ENCODE data around the gene ATP8B1. TPM values are rescaled to one million over a fixed set of nuclear protein-coding genes. Genes with fewer than 3 reads are reported as not detected.

Gene ATP8B1
- total RNA-seq, 1 experiment from 2014 or later: 1.1 TPM

DNA sequence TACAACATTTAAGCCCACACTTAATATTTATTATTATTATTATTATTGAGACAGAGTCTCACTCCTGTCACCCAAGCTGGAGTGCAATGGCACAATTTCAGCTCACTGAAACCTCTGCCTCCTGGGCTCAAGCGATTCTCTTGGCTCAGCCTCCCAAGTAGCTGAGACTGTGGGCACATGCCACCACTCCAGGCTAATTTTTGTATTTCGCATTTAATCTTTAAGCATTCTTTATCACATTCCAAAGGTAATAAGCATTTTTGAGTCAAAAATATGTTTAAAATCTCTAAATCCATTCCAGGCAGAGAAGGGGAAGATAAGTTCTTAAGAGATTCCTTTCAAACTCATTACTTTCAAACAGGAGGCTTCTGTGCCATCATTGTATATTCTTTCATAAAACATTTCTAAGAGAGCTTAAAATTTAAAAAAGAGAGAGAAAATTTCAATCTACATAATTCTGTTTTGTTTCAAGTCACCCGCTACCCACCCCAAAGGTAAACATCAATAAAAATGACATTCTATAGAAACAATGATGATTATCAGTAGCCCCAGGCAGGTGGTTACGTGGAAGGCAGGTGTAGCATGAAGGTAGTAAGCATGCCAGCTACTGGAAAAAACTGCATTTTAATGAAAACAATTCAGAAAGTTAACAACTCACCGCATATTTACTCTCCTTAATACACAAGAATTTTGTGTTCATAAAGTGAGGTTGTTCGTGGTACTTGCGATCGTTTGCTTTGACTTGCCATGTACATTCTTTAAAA lies 97.1 kb downstream of the ATP8B1 start:
- H3K27ac ChIP-seq (ENCODE audit: insufficient read length, low read depth, low read length): no peak overlapping the region
- H2BK120ac ChIP-seq (ENCODE audit: low read depth, low read length, poor library complexity, severe bottlenecking): no peak overlapping the region
- no peak overlapping the region for H3K23ac ChIP-seq (ENCODE audit: insufficient read length, low read depth, low read length)
- no peak overlapping the region for H3T11ph ChIP-seq (ENCODE audit: low read length)
- no peaks in the 10 kb centered on the region for H3K27me3 ChIP-seq (ENCODE audit: insufficient read depth, low read length)
- H3K4me2 ChIP-seq (ENCODE audit: insufficient read depth, insufficient read length, low read length): no peak overlapping the region
- no peak overlapping the region for H3K4ac ChIP-seq (ENCODE audit: low read depth, low read length)
- no peaks in the 10 kb centered on the region for H3K9me3 ChIP-seq (ENCODE audit: control insufficient read depth, low read depth, low read length)
- H2BK20ac ChIP-seq (ENCODE audit: low read depth, low read length, poor library complexity, severe bottlenecking): no peak overlapping the region
- Mint-ChIP-seq H3K4me3 (no peak overlapping the region), H3K9me3 (no peaks in the 10 kb centered on the region), H3K4me1 (no peaks in the 10 kb centered on the region), H3K27ac (no peak overlapping the region), H3K36me3 (ENCODE audit: insufficient read depth in 1 of 3, low read depth in 3 of 3) (no peaks in the 10 kb centered on the region), H3K27me3 (ENCODE audit: low read depth) (no peaks in the 10 kb centered on the region)
- H3K9ac ChIP-seq (ENCODE audit: extremely low read depth, insufficient read length, low read length): no peak overlapping the region
- WGBS (ENCODE audit: extremely low coverage, insufficient read length, low lambda C conversion rate): no CpG with 5 or more reads among the region's 8 CpGs
- no peak overlapping the region for H4K5ac ChIP-seq (ENCODE audit: insufficient read length, low read depth, low read length)
- no peak overlapping the region for H4K8ac ChIP-seq (replicated peaks; ENCODE audit: insufficient read length, low read depth, low read length)
- no peak for DNase-seq
- no peak overlapping the region for H2BK5ac ChIP-seq (ENCODE audit: insufficient read length, low read length)
- no peak overlapping the region for H2BK15ac ChIP-seq (ENCODE audit: low read depth, low read length)
- no peaks in the 10 kb centered on the region for H3K4me1 ChIP-seq (ENCODE audit: insufficient read depth, low read length)
- no peak overlapping the region for H2BK12ac ChIP-seq (ENCODE audit: insufficient read length, low read depth, low read length)
- no peaks in the 10 kb centered on the region for H3K79me1 ChIP-seq (ENCODE audit: insufficient read depth, low read depth, low read length, poor library complexity, severe bottlenecking)
- H4K20me1 ChIP-seq (ENCODE audit: control insufficient read depth, insufficient read depth, insufficient read length): no peaks in the 10 kb centered on the region
- TF ChIP-seq, protein P1, sequence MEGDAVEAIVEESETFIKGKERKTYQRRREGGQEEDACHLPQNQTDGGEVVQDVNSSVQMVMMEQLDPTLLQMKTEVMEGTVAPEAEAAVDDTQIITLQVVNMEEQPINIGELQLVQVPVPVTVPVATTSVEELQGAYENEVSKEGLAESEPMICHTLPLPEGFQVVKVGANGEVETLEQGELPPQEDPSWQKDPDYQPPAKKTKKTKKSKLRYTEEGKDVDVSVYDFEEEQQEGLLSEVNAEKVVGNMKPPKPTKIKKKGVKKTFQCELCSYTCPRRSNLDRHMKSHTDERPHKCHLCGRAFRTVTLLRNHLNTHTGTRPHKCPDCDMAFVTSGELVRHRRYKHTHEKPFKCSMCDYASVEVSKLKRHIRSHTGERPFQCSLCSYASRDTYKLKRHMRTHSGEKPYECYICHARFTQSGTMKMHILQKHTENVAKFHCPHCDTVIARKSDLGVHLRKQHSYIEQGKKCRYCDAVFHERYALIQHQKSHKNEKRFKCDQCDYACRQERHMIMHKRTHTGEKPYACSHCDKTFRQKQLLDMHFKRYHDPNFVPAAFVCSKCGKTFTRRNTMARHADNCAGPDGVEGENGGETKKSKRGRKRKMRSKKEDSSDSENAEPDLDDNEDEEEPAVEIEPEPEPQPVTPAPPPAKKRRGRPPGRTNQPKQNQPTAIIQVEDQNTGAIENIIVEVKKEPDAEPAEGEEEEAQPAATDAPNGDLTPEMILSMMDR (conservative IDR thresholded peaks at IDR 0.05): no peak
- no peak overlapping the region for H3K14ac ChIP-seq (ENCODE audit: insufficient read depth, low read length)
- no peaks in the 10 kb centered on the region for H3K23me2 ChIP-seq (ENCODE audit: insufficient read length, low read depth, low read length, poor library complexity, severe bottlenecking)
- no peak overlapping the region for H3K18ac ChIP-seq (ENCODE audit: insufficient read length, low read depth, low read length)
- H3K79me2 ChIP-seq (ENCODE audit: insufficient read depth, low read length): no peaks in the 10 kb centered on the region
- no peak overlapping the region for H4K91ac ChIP-seq (ENCODE audit: insufficient read length, low read depth, low read length)
- H3K56ac ChIP-seq (ENCODE audit: insufficient read length, low read depth, low read length): no peak overlapping the region
- H2AFZ ChIP-seq (ENCODE audit: low read length): no peak overlapping the region
- no peak overlapping the region for H2AK5ac ChIP-seq (ENCODE audit: insufficient read length, low read length)

Measured in H9 (cell line).